Endothelial cell of umbilical vein (primary cell): ENCODE measurements around the gene MYCBP. TPM values are rescaled to one million over a fixed set of nuclear protein-coding genes. Genes with fewer than 3 reads are reported as not detected.

Experiments
- BruUV-seq: library from RNA; stranded (reverse); fragments of 400-500 nt; replicated peaks from 2 replicates; lab custom pipeline; 2021; lab: Mats Ljungman, UMichigan
- CTCF ChIA-PET: fragments of 300-600, 350-600 bp; sonication (Branson Sonifier 250); formaldehyde crosslinking; loops from one replicate; lab custom pipeline; 2021; ENCODE audit warnings: antibody characterized with exemption, inconsistent platforms; lab: Charles Lee
- POLR2A ChIA-PET: fragments of 300-600, 350-600 bp; sonication (Branson Sonifier 250); formaldehyde crosslinking; loops from one replicate; lab custom pipeline; 2021; ENCODE audit warnings: antibody characterized with exemption, inconsistent platforms; lab: Charles Lee
- DNase-seq: peaks from one replicate; pipeline ENCODE4 v3.0.0-alpha.2; 2011; ENCODE audit warnings: low read depth, low spot score
- FAIRE-seq: peaks from 2 replicates; lab custom pipeline; 2011; peaks lifted over from hg19 to GRCh38; lab: Jason Lieb, UNC
- H2AFZ ChIP-seq: 2 replicates; pipeline ENCODE4 v1.6.0; 2012; ENCODE audit warnings: low read depth, low read length, control low read depth, inconsistent platforms
- H3K27ac ChIP-seq: 2 replicates; pipeline ENCODE4 v1.5.1; 2011; ENCODE audit warnings: low read depth, mild to moderate bottlenecking, control low read depth, low read length, moderate library complexity; ENCODE audit not compliant: insufficient read depth
- H3K27me3 ChIP-seq, 2 experiments: 2 replicates each; pipeline versions ENCODE4 v1.6.0 to v1.6.1; 2011; ENCODE audit warnings: low read length in 2 of 2, mixed read lengths in 1 of 2; ENCODE audit not compliant: control insufficient read depth in 2 of 2, insufficient read depth in 2 of 2
- H3K36me3 ChIP-seq, 2 experiments: 2 replicates in 1 of 2; 3 replicates in 1 of 2; pipeline ENCODE4 v1.5.1; 2011; ENCODE audit warnings: low read length in 2 of 2, mild to moderate bottlenecking in 1 of 2, moderate library complexity in 1 of 2; ENCODE audit not compliant: control insufficient read depth in 2 of 2, insufficient read depth in 2 of 2; ENCODE audit errors: extremely low read depth in 1 of 2
- H3K4me1 ChIP-seq: 3 replicates; pipeline ENCODE4 v1.5.1; 2011; ENCODE audit warnings: mild to moderate bottlenecking, low read length; ENCODE audit not compliant: control insufficient read depth, insufficient read depth; ENCODE audit errors: extremely low read depth
- H3K4me2 ChIP-seq: 2 replicates; pipeline ENCODE4 v1.6.1; 2011; ENCODE audit warnings: low read length, control low read depth, mixed read lengths; ENCODE audit not compliant: insufficient read depth
- H3K4me3 ChIP-seq, 3 experiments: fragments of 200-600 bp in 1 of 3; sonication (generic), shearing (Covaris generic) in 1 of 3; replicated peaks in 1 of 3; 2 replicates each; pipeline ENCODE4 v1.5.1; 2011 to 2016; ENCODE audit warnings: control low read depth in 3 of 3, low read length in 3 of 3, mild to moderate bottlenecking in 2 of 3, inconsistent platforms in 1 of 3, low read depth in 1 of 3, moderate library complexity in 1 of 3; ENCODE audit not compliant: insufficient read depth in 1 of 3
- H3K79me2 ChIP-seq: 2 replicates; pipeline ENCODE4 v1.6.0; 2012; ENCODE audit warnings: low read length, inconsistent platforms; ENCODE audit not compliant: control insufficient read depth, insufficient read depth
- H3K9ac ChIP-seq: replicated peaks from 2 replicates; pipeline ENCODE3; 2011; ENCODE audit warnings: low read length, control low read depth; ENCODE audit not compliant: insufficient read depth; ENCODE audit errors: extremely low read depth
- H3K9me1 ChIP-seq: replicated peaks from 3 replicates; pipeline ENCODE4 v1.6.0; 2011; ENCODE audit warnings: mild to moderate bottlenecking, low read length; ENCODE audit not compliant: control insufficient read depth, insufficient read depth; ENCODE audit errors: extremely low read depth
- H3K9me3 ChIP-seq: replicated peaks from 2 replicates; pipeline ENCODE4 v1.5.1; 2012; ENCODE audit warnings: low read length, inconsistent platforms; ENCODE audit not compliant: control insufficient read depth, insufficient read depth
- H4K20me1 ChIP-seq: replicated peaks from 2 replicates; pipeline ENCODE3; 2011; ENCODE audit warnings: mild to moderate bottlenecking, low read length; ENCODE audit not compliant: control insufficient read depth, insufficient read depth; ENCODE audit errors: extremely low read depth
- EZH2 ChIP-seq: IDR thresholded peaks from 2 replicates; pipeline ENCODE4 v1.6.1; 2012; ENCODE audit warnings: borderline replicate concordance, low read depth, mild to moderate bottlenecking, moderate library complexity, low read length, inconsistent platforms; ENCODE audit not compliant: severe bottlenecking
- FOS ChIP-seq: IDR thresholded peaks from 2 replicates; pipeline ENCODE4 v1.6.1; 2011; ENCODE audit warnings: mild to moderate bottlenecking, low read length, moderate library complexity, borderline replicate concordance; ENCODE audit not compliant: insufficient read depth
- GATA2 ChIP-seq: IDR thresholded peaks from 2 replicates; pipeline ENCODE4 v1.7.0; 2011; ENCODE audit warnings: low read depth, mild to moderate bottlenecking, moderate library complexity, mixed read lengths, low read length; ENCODE audit not compliant: insufficient read length, insufficient read depth
- JUN ChIP-seq: IDR thresholded peaks from 2 replicates; pipeline ENCODE4 v1.6.1; 2011; ENCODE audit warnings: borderline replicate concordance, low read depth; ENCODE audit not compliant: insufficient read length, insufficient read depth
- MYC ChIP-seq: IDR thresholded peaks from one replicate; pipeline ENCODE4 v1.6.1; 2011; ENCODE audit warnings: mild to moderate bottlenecking, low read depth, low read length
- POLR2AphosphoS5 ChIP-seq: IDR thresholded peaks from 2 replicates; pipeline ENCODE4 v1.6.1; 2012; ENCODE audit warnings: low read depth, mild to moderate bottlenecking, control low read depth, low read length, moderate library complexity; ENCODE audit not compliant: insufficient read depth
- dilution Hi-C: fragments of 300-500 bp; cut with MboI; formaldehyde crosslinking; loops from one replicate; pipeline ENCODE4 v1.15.0; 2019; ENCODE audit warnings: low sequenced_read_pairs; ENCODE audit not compliant: extremely low pct_ligation_motif_present
- intact Hi-C: fragments of 100-400 bp; cut with micrococcal nuclease; formaldehyde crosslinking; loops from one replicate; pipeline ENCODE4 v1.10.0; 2022
- polyA plus RNA-seq, 4 experiments: library from polyadenylated mRNA; depleted of rRNA in 3 of 4; stranded (reverse) in 3 of 4; unstranded in 1 of 4; fragments of >200 nt; gene quantifications; 2 replicates each; pipeline versions ENCODE4 v1.2.1 to v1.2.3, GENCODE V29; 2011 to 2012; ENCODE audit warnings: missing spikeins in 1 of 4
- total RNA-seq: library from RNA; stranded (reverse); gene quantifications from 2 replicates; pipeline ENCODE4 v1.2.3, GENCODE V29; 2021
- TF ChIP-seq, protein P1 (sequence below), 2 donors: IDR thresholded peaks; 1 replicate in 1 of 2; 2 replicates in 1 of 2; pipeline ENCODE4 v1.5.1; 2011; ENCODE audit warnings: low read length in 2 of 2, mild to moderate bottlenecking in 2 of 2, moderate library complexity in 2 of 2, control low read depth in 1 of 2, inconsistent platforms in 1 of 2, low read depth in 1 of 2; ENCODE audit not compliant: insufficient read depth in 1 of 2; ENCODE audit errors: extremely low read depth in 1 of 2

MYCBP gene
- total and polyA plus RNA-seq, 2 donors (not counting 3 experiments of a cell fraction or from before 2014, with no cell fraction given), result 9.5 to 23.1 TPM

DNA sequence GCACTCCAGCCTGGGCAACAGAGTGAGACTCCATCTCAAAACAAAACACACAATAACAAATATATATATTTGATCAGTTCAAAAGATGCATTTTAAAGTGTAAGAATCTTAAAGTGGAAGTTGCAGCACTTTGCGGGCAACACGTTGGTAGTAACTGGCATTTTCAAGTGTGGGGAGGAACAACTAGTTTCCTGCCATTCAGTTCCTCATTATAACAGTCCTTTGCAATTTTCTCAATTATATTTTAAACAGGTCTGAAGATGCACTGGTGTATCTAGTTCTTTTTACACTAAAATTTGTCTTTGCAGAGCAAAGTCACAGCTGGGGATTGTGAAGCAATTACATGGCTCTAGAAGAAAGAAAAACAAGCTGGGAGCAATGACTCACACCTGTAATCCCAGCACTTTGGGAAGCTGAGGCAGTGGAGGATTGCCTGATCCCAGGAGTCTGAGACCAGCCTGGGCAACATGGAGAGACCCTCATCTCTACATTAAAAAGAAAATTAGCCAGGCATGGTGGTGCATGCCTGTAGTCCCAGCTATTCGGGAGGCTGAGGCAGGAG, 38.8 kb downstream of the MYCBP start:
- ChIA-PET POLR2A (no interaction called here), CTCF (interaction anchor here (0.8 to 2.8 kb wide), 17 partner anchors 10 to 1231 kb away, joined by 3 to 58 read pairs (median 9); partner anchors contain the start of genes MTF1 and POU3F1)
- Histone ChIP-seq H3K9ac (no peak overlapping the region), H3K4me1 (peaks cover 3% of the 10 kb centered on the region), H2AFZ (no peak overlapping the region), H3K27me3 (peaks cover 18 to 24% of the 10 kb centered on the region in 2 experiments), H3K9me3 (no peaks in the 10 kb centered on the region), H3K4me3 (no peak overlapping the region), H3K27ac (no peak overlapping the region), H3K79me2 (no peaks in the 10 kb centered on the region), H3K4me2 (no peak overlapping the region), H3K36me3 (peaks cover 8 to 9% of the 10 kb centered on the region in 2 experiments), H4K20me1 (no peaks in the 10 kb centered on the region), H3K9me1 (no peaks in the 10 kb centered on the region)
- TF ChIP-seq JUN (no peak), POLR2AphosphoS5 (no peak), MYC (no peak), EZH2 (no peak), FOS (no peak), GATA2 (no peak)
- TF ChIP-seq, protein P1, sequence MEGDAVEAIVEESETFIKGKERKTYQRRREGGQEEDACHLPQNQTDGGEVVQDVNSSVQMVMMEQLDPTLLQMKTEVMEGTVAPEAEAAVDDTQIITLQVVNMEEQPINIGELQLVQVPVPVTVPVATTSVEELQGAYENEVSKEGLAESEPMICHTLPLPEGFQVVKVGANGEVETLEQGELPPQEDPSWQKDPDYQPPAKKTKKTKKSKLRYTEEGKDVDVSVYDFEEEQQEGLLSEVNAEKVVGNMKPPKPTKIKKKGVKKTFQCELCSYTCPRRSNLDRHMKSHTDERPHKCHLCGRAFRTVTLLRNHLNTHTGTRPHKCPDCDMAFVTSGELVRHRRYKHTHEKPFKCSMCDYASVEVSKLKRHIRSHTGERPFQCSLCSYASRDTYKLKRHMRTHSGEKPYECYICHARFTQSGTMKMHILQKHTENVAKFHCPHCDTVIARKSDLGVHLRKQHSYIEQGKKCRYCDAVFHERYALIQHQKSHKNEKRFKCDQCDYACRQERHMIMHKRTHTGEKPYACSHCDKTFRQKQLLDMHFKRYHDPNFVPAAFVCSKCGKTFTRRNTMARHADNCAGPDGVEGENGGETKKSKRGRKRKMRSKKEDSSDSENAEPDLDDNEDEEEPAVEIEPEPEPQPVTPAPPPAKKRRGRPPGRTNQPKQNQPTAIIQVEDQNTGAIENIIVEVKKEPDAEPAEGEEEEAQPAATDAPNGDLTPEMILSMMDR (IDR thresholded peaks at IDR 0.05; ENCODE audit: extremely low read depth in 1 of 2, insufficient read depth in 1 of 2, low read depth in 1 of 2, low read length in 2 of 2), result no peak
- FAIRE-seq (no peak), DNase-seq (no peak)
- intact Hi-C loops (loop anchor here (2.0 to 10.0 kb wide), 2 partner anchors 720 to 844 kb away; partner anchors contain the start of gene SF3A3), dilution Hi-C loops (no loop called here)
- no TSS peak for BruUV-seq
